Measurements from ENCODE around the gene VPS33A.

Gene VPS33A

GRCh38 chr12:122250047-122250446 is 16.2 kb downstream of the VPS33A start:
- DNase-seq = no peak

GRCh38 chr12:122245553-122245952 is 20.7 kb downstream of the VPS33A start:
- no peak for DNase-seq

GRCh38 chr12:122244565-122245371 is 21.5 kb downstream of the VPS33A start:
- peak; percentile 12 for DNase-seq

- DNase-seq = no peak
These were observed 22.3 kb downstream of the VPS33A start for GRCh38 chr12:122243965-122244364.

GRCh38 chr12:122238861-122239260 is 27.4 kb downstream of the VPS33A start:
- no peak for DNase-seq

- no peak for DNase-seq
These were observed 30.6 kb downstream of the VPS33A start for GRCh38 chr12:122235741-122236140.

- DNase-seq = no peak
These were observed 33.6 kb downstream of the VPS33A start for GRCh38 chr12:122232691-122233090.

GRCh38 chr12:122230798-122231197 is 35.5 kb downstream of the VPS33A start:
- DNase-seq = no peak

- DNase-seq = no peak
These were observed 38.2 kb downstream of the VPS33A start for GRCh38 chr12:122228092-122228491.

GRCh38 chr12:122227341-122227740 is 39.0 kb downstream of the VPS33A start:
- DNase-seq = no peak

GRCh38 chr12:122226366-122227125 is 39.7 kb downstream of the VPS33A start:
- DNase-seq = no peak

GRCh38 chr12:122225683-122226365 is 40.5 kb downstream of the VPS33A start, which contains the start of gene DIABLO:
TSS of gene DIABLO (minus strand) at chr12:122226052. CDS start at chr12:122226014, 38 bp downstream.
- peak; percentile 100 for DNase-seq

- DNase-seq = no peak
These were observed 49.8 kb downstream of the VPS33A start for GRCh38 chr12:122216445-122216844.

GRCh38 chr12:122215771-122216170 is 50.5 kb downstream of the VPS33A start:
- no peak for DNase-seq

- no peak for DNase-seq
These were observed 58.0 kb downstream of the VPS33A start for GRCh38 chr12:122208073-122208820.

GRCh38 chr12:122207391-122207790 is 58.9 kb downstream of the VPS33A start:
- DNase-seq = no peak

- DNase-seq = no peak
These were observed 59.3 kb downstream of the VPS33A start for GRCh38 chr12:122206976-122207375.

- DNase-seq = no peak
These were observed 60.0 kb downstream of the VPS33A start for GRCh38 chr12:122206111-122206881.

- DNase-seq = no peak
These were observed 61.0 kb downstream of the VPS33A start for GRCh38 chr12:122205053-122205925.

- no peak for DNase-seq
These were observed 61.9 kb downstream of the VPS33A start for GRCh38 chr12:122204167-122205052.

Measured in effector CD4-positive, alpha-beta T cell (primary cell).